ENCODE data around the gene AUNIP. TPM values are rescaled to one million over a fixed set of nuclear protein-coding genes. Genes with fewer than 3 reads are reported as not detected.

AUNIP gene
- total RNA-seq, 1 experiment from 2014 or later, result 22.2 TPM

GRCh38 chr1:25898223-25899015 is 39.2 kb upstream of the AUNIP start:
- Histone ChIP-seq H3K9ac (ENCODE audit: extremely low read depth, insufficient read length, low read length) (no peak overlapping the region), H3K4ac (ENCODE audit: low read depth, low read length) (no peak overlapping the region), H2BK5ac (ENCODE audit: insufficient read length, low read length) (no peak overlapping the region), H3K79me2 (ENCODE audit: insufficient read depth, low read length) (peaks cover 3% of the 10 kb centered on the region; the same call in 1 of the 2 replicates), H4K20me1 (ENCODE audit: control insufficient read depth, insufficient read depth, insufficient read length) (no peaks in the 10 kb centered on the region), H3K18ac (ENCODE audit: insufficient read length, low read depth, low read length) (no peak overlapping the region), H2AK5ac (ENCODE audit: insufficient read length, low read length) (no peak overlapping the region), H4K91ac (ENCODE audit: insufficient read length, low read depth, low read length) (no peak overlapping the region), H2BK15ac (ENCODE audit: low read depth, low read length) (no peak overlapping the region), H3K56ac (ENCODE audit: insufficient read length, low read depth, low read length) (no peak overlapping the region), H3K4me2 (ENCODE audit: insufficient read depth, insufficient read length, low read length) (no peak overlapping the region), H2BK20ac (ENCODE audit: low read depth, low read length, poor library complexity, severe bottlenecking) (no peak overlapping the region), H4K8ac (replicated peaks; ENCODE audit: insufficient read length, low read depth, low read length) (no peak overlapping the region), H3K14ac (ENCODE audit: insufficient read depth, low read length) (no peak overlapping the region), H3K79me1 (ENCODE audit: insufficient read depth, low read depth, low read length, poor library complexity, severe bottlenecking) (peaks cover 3% of the 10 kb centered on the region), H3K23ac (ENCODE audit: insufficient read length, low read depth, low read length) (no peak overlapping the region), H3K23me2 (ENCODE audit: insufficient read length, low read depth, low read length, poor library complexity, severe bottlenecking) (no peaks in the 10 kb centered on the region), H3T11ph (ENCODE audit: low read length) (no peak overlapping the region), H3K9me3 (ENCODE audit: control insufficient read depth, low read depth, low read length) (no peaks in the 10 kb centered on the region), H3K27me3 (ENCODE audit: insufficient read depth, low read length) (no peaks in the 10 kb centered on the region), H4K5ac (ENCODE audit: insufficient read length, low read depth, low read length) (no peak overlapping the region), H2BK12ac (ENCODE audit: insufficient read length, low read depth, low read length) (no peak overlapping the region), H2AFZ (ENCODE audit: low read length) (no peak overlapping the region), H3K27ac (ENCODE audit: insufficient read length, low read depth, low read length) (no peak overlapping the region), H3K4me1 (ENCODE audit: insufficient read depth, low read length) (no peaks in the 10 kb centered on the region; the same call in 1 of the 2 replicates), H2BK120ac (ENCODE audit: low read depth, low read length, poor library complexity, severe bottlenecking) (no peak overlapping the region)
- Mint-ChIP-seq H3K9me3 (no peaks in the 10 kb centered on the region), H3K27ac (peak overlapping the region; percentile 13 to 90 (median 58); a peak in 4 of 7 replicates), H3K4me1 (peaks cover 39 to 45% of the 10 kb centered on the region in 2 experiments), H3K4me3 (no peak overlapping the region), H3K27me3 (ENCODE audit: low read depth) (no peaks in the 10 kb centered on the region), H3K36me3 (ENCODE audit: insufficient read depth in 1 of 3, low read depth in 3 of 3) (peaks cover 37 to 54% (median 49%) of the 10 kb centered on the region in 3 experiments)
- WGBS (ENCODE audit: extremely low coverage, insufficient read length, low lambda C conversion rate), result no CpG with 5 or more reads among the region's 11 CpGs
- no peak for TF ChIP-seq CTCF (conservative IDR thresholded peaks at IDR 0.05)
- no peak for DNase-seq

Data from H9 (cell line).